Hematopoietic multipotent progenitor cell (in vitro differentiated cells): ENCODE results near the gene ZNF367. TPM values are rescaled to one million over a fixed set of nuclear protein-coding genes. Genes with fewer than 3 reads are reported as not detected.

ENCODE experiments used
- DNase-seq, 3 donors: peaks; one replicate each; pipeline ENCODE4 v3.0.0-alpha.2; 2011 to 2015; ENCODE audit warnings: low read depth in 2 of 3, low spot score in 2 of 3
- total RNA-seq: library from RNA; depleted of rRNA; stranded (reverse); fragments of >200 nt; gene quantifications from one replicate; pipeline ENCODE4 v1.2.3, GENCODE V29; 2012

The ZNF367 gene
- total RNA-seq, 1 donor: 3.8 TPM

GRCh38 chr9:96437454-96437853 lies 19.3 kb upstream of the ZNF367 start:
- no peak for DNase-seq

DNA sequence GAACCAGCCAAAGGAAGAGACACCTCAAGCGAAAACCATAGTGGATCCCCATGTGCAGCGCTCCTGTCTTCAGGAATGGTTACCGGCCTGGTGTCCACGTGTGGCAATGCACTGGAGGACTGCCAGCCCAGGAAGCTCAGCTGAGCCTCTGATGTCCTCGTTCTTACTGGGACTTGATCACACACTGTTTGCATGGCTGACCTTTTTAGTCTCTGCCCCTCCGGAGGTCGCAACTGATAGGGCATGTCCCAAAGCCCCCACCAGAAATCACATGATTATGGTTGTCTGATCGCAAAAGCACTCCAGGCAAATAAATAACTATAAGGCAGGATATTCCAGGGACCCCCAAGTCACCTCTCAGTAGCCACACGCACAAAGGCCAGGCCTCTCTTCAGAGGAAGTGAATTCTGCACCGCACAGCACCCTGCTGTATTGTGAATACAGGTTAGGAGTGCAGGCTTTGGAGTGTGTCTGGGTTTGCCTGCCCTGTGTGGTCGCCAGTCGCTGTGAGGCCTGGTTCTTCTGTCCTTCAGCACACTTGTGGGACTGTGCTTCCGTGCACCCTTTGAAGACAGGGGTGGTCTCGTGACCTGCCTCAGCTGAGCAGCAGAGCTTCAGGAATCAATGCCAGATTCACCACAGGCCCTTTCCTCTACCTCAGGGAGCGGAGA lies 18.4 kb upstream of the ZNF367 start:
- DNase-seq: no peak

GRCh38 chr9:96436063-96436455 lies 17.9 kb upstream of the ZNF367 start:
- DNase-seq: no peak

GRCh38 chr9:96435345-96435744 lies 17.2 kb upstream of the ZNF367 start:
- DNase-seq: no peak

DNA sequence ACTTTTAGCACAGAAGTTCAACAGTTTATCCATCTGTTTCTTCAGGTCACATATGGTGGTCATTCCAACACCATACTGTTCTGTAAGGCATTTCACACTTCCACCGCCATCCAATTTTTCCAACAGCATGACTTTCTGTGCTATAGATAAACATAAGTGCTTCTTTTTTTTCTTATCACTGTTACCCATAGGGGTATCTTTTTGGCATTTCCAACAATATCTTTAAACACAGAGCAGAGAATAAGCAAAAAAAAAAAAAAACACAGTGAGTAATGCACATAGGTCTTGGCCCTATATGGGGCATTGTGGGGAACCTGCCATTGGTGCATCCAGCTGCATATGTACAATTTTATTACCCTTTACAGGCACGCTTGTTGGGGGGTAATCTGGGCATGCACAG lies 12.2 kb upstream of the ZNF367 start:
- no peak for DNase-seq

- no peak for DNase-seq
Observed at GRCh38 chr9:96429732-96430131, 11.6 kb upstream of the ZNF367 start.

- no peak for DNase-seq
Observed at GRCh38 chr9:96425500-96426169, 7.5 kb upstream of the ZNF367 start.

DNA sequence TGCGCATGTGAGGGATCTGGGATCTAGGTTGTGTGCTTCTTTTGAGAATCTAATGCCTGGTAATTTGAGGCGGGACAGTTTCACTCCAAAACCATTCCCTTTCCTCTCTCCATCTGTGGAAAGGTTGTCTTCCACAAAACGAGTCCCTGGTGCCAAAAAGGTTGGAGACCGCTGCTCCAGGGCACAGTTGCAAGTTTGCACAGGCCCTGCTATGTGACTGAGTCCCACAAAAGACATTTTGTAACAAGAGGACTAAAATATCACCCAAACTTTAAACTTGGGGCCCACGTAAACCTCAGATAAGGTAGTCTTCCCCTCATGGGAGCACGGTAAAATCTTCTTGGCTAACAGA lies 5.8 kb upstream of the ZNF367 start:
- DNase-seq: no peak

GRCh38 chr9:96423322-96423984 lies 5.3 kb upstream of the ZNF367 start:
- no peak for DNase-seq

GRCh38 chr9:96420468-96421219 lies 2.5 kb upstream of the ZNF367 start:
- peak in 2 of 3 donors; percentile 69 for DNase-seq

DNA sequence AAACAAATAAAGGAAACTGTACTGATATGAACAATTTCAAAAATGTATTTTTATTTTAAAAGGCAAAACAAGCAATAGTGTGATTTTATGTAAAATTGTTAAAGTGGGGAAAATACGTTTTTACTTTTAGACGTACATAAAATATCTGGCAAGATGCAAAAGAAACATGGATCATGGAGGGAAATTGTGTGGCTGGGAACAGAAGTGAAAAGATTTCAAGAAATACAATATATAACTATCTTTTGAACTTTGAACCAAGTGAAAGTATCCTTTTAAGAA lies 1.5 kb upstream of the ZNF367 start:
- DNase-seq: no peak

GRCh38 chr9:96418920-96419690 lies 935 bp upstream of the ZNF367 start:
- peak; percentile 33 to 72 (median 68) for DNase-seq

GRCh38 chr9:96417661-96418082 lies 498 bp downstream of the ZNF367 start:
- peak in 2 of 3 donors; percentile 28 to 34 for DNase-seq

DNA sequence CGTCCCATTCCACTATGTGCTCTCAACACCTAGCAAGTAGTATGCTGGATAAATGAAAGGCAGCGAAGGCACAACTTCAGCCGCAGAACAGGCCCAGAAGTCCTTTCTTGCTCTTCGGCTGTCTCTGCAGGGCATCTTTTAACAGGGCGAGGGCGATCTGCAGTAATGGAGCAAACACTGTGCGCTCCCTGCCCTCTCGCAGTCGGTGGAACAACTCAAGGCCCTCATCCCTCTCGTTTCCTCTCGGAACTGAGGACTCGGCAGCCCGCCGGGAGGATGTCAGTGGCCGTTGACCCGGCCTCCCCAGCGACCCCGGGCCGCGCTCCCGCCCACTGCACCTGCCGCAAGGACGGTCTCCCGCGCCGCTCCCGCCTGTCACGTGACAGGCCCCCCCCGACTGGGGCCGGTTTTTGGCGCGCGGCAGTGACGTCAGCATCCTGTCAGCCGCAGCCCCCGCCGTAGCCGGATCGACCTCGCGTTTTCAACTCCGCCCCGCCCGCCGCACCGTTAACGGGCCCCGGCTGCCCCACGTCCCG lies 1.1 kb downstream of the ZNF367 start:
- peak; percentile 85 to 88 (median 86) for DNase-seq

DNA sequence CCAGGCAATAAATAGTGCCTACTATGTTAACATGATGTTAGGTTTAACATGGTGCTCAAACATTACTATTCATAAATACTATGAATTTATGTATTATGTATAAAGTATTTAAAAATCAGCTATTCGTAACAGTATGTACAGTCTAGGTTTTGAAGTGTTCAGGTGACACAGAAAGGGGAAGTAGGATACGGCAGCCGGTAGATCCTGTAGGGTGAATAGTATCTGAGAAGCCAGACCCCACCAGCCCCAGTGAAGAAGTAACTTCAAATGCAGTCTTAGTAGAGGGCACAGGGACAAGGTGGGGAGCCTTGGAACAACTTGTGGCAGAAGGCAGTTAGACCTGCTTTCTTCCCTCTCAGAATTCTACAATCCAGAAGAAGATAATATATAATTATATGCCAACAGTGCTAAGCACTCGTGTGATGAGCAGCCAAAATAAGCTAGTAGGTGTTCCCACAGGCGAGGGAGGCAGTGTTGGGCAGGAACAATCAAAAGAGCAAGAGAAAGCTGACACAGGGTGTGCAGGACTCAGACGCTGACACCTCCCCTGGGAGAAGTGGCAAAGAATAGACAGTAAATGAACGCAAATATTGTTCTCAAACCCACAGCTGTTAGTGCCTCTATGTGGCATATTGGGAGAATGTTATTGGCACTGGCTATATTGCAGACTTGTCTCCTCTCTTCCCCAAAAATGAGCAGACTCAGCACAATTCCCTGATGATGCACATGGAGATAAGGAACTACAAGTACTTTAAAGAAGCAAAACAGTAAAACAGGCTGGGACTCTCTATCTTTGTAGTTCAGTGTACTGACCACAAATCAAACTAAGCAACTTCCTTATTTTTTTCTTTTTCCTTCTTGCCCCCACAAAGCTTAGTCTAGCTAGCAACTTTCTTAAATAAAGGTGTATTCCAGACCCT lies 4.6 kb downstream of the ZNF367 start:
- DNase-seq: peak in 2 of 3 donors; percentile 54 to 69

DNA sequence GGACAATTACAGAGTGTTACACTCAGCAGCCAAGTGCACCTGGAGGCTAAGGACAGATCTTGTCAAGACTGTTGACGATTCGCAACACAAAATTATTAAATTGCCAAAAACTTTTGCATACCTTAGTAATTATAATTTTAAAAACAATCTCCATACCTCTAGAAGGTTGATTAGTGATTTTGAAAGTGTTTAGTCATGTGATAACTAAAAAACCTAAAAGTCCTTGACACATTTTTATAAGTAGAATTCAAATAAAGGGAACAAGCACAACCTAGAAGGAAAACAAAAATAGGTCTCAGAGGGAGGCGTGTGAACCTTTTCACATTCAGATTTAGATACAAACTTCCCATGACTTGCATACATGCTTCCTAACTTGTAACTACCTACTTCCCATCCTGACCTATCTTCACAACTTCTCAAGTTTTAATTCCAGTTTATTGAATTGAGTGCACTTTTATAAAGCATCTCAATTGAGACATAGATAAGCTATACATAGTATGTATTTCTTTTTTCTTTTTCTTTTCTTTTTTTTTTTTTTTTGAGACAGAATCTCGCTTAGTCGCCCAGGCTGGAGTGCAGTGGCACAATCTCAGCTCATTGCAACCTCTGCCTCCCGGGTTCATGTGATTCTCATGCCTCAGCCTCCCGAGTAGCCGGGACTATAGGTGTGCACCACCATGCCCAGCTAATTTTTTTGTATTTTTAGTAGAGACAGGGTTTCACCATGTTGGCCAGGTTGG lies 5.8 kb downstream of the ZNF367 start:
- no peak for DNase-seq

GRCh38 chr9:96411129-96411838 lies 6.9 kb downstream of the ZNF367 start:
- DNase-seq: no peak
